SK-N-SH (cell line): ENCODE data around the gene SOAT2. TPM values are rescaled to one million over a fixed set of nuclear protein-coding genes. Genes with fewer than 3 reads are reported as not detected.

Source experiments
- CTCF ChIA-PET: fragments of 300-600, 350-600 bp; formaldehyde crosslinking; extraction: SDS; loops from one replicate; lab custom pipeline; 2021; lab: Yijun Ruan, JAX
- POLR2A ChIA-PET: fragments of 350-600 bp; sonication (Branson Sonifier 250); formaldehyde crosslinking; extraction: SDS; loops from one replicate; lab custom pipeline; 2020; ENCODE audit warnings: antibody characterized with exemption, inconsistent platforms; lab: Yijun Ruan, JAX
- DNase-seq: peaks from one replicate; pipeline ENCODE4 v3.0.0; 2012
- H2AFZ ChIP-seq: fragments of 200-600 bp; sonication (generic); 2 replicates; pipeline ENCODE4 v1.8.1; 2016; ENCODE audit warnings: antibody characterized with exemption, mild to moderate bottlenecking, low read depth
- H3F3A ChIP-seq: fragments of 200-600 bp; sonication (generic); replicated peaks from 2 replicates; pipeline ENCODE3; 2016; ENCODE audit warnings: antibody characterized with exemption, mild to moderate bottlenecking; ENCODE audit not compliant: insufficient read depth
- H3K27ac ChIP-seq, 2 experiments: fragments of 200-500 bp in 1 of 2; fragments of 200-600 bp in 1 of 2; sonication (Bioruptor generic) in 1 of 2; sonication (generic), shearing (Covaris generic) in 1 of 2; 2 replicates each; pipeline versions ENCODE4 v1.5.1 to v1.6.1; 2014 to 2016; ENCODE audit warnings: low read depth in 2 of 2, inconsistent platforms in 1 of 2, low read length in 1 of 2, mild to moderate bottlenecking in 1 of 2, mixed read lengths in 1 of 2
- H3K27me3 ChIP-seq: fragments of 200-600 bp; sonication (generic), shearing (Covaris generic); 2 replicates; pipeline ENCODE4 v1.6.1; 2016; ENCODE audit warnings: mixed run types; ENCODE audit not compliant: insufficient read depth
- H3K36me3 ChIP-seq, 2 experiments: fragments of 200-500 bp in 1 of 2; fragments of 200-600 bp in 1 of 2; sonication (Bioruptor generic) in 1 of 2; sonication (generic) in 1 of 2; replicated peaks in 1 of 2; 2 replicates each; pipeline versions ENCODE3 to v1.5.1; 2014 to 2016; ENCODE audit warnings: low read length in 1 of 2, mild to moderate bottlenecking in 1 of 2; ENCODE audit not compliant: insufficient read depth in 2 of 2, control insufficient read depth in 1 of 2
- H3K4me1 ChIP-seq, 2 experiments: fragments of 200-500 bp in 1 of 2; fragments of 200-600 bp in 1 of 2; sonication (Bioruptor generic) in 1 of 2; sonication (generic), shearing (Covaris generic) in 1 of 2; 2 replicates each; pipeline versions ENCODE4 v1.5.1 to v1.6.1; 2014 to 2016; ENCODE audit warnings: low read depth in 1 of 2, low read length in 1 of 2, mixed run types in 1 of 2; ENCODE audit not compliant: insufficient read depth in 2 of 2, control insufficient read depth in 1 of 2
- H3K4me2 ChIP-seq: fragments of 200-600 bp; sonication (generic), shearing (Covaris generic); 2 replicates; pipeline ENCODE4 v1.6.1; 2017; ENCODE audit warnings: mixed run types
- H3K4me3 ChIP-seq, 2 experiments: fragments of 200-500 bp in 1 of 2; fragments of 200-600 bp in 1 of 2; sonication (Bioruptor generic) in 1 of 2; sonication (generic), shearing (Covaris generic) in 1 of 2; 2 replicates each; pipeline versions ENCODE4 v1.5.1 to v1.8.1; 2014 to 2016; ENCODE audit warnings: low read depth in 2 of 2, inconsistent platforms in 1 of 2, low read length in 1 of 2, mild to moderate bottlenecking in 1 of 2, mixed read lengths in 1 of 2, moderate library complexity in 1 of 2
- H3K79me2 ChIP-seq: fragments of 200-600 bp; sonication (generic); 2 replicates; pipeline ENCODE4 v1.8.1; 2017; ENCODE audit warnings: mild to moderate bottlenecking; ENCODE audit not compliant: insufficient read depth
- H3K9ac ChIP-seq: fragments of 200-600 bp; sonication (generic); 2 replicates; pipeline ENCODE4 v1.6.1; 2017; ENCODE audit warnings: mixed run types
- H3K9me2 ChIP-seq: fragments of 200-600 bp; sonication (generic); 2 replicates; pipeline ENCODE4 v1.6.1; 2017; ENCODE audit warnings: mixed run types
- H3K9me3 ChIP-seq: fragments of 200-600 bp; sonication (generic); 2 replicates; pipeline ENCODE4 v1.6.1; 2017; ENCODE audit warnings: mixed run types, mild to moderate bottlenecking, moderate library complexity
- H4K20me1 ChIP-seq: fragments of 200-600 bp; sonication (generic); 2 replicates; pipeline ENCODE4 v1.6.1; 2017; ENCODE audit warnings: mild to moderate bottlenecking, mixed run types; ENCODE audit not compliant: insufficient read depth
- ELF1 ChIP-seq: IDR thresholded peaks from 2 replicates; pipeline ENCODE4 v1.4.0; 2012
- EP300 ChIP-seq, 2 experiments: IDR thresholded peaks; 2 replicates each; pipeline versions ENCODE4 v1.4.0 to v1.6.1; 2012; ENCODE audit warnings: borderline replicate concordance in 1 of 2, low read depth in 1 of 2, low read length in 1 of 2
- FOSL2 ChIP-seq: IDR thresholded peaks from 2 replicates; pipeline ENCODE4 v1.4.0; 2012; ENCODE audit warnings: low read depth, mild to moderate bottlenecking, moderate library complexity, borderline replicate concordance
- FOXJ3 ChIP-seq: sonication (generic); formaldehyde crosslinking; IDR thresholded peaks from 2 replicates; pipeline ENCODE4 v1.5.1; 2020; ENCODE audit warnings: mild to moderate bottlenecking, missing genetic modification reagents
- FOXM1 ChIP-seq: IDR thresholded peaks from 2 replicates; pipeline ENCODE4 v1.4.0; 2012; ENCODE audit warnings: low read depth, mild to moderate bottlenecking
- GABPA ChIP-seq: IDR thresholded peaks from 2 replicates; pipeline ENCODE4 v1.4.0; 2012; ENCODE audit warnings: low read depth, mild to moderate bottlenecking
- GATA2 ChIP-seq: sonication (generic); formaldehyde crosslinking; IDR thresholded peaks from 2 replicates; pipeline ENCODE4 v1.5.0; 2020; ENCODE audit warnings: mild to moderate bottlenecking, missing genetic modification reagents
- MXI1 ChIP-seq: IDR thresholded peaks from 2 replicates; pipeline ENCODE4 v1.6.1; 2012; ENCODE audit warnings: mild to moderate bottlenecking, low read depth, low read length, improper control_type of control experiment
- NRF1 ChIP-seq: IDR thresholded peaks from 2 replicates; pipeline ENCODE4 v1.6.1; 2012; ENCODE audit warnings: low read depth, mild to moderate bottlenecking, low read length
- RAD21 ChIP-seq: IDR thresholded peaks from 2 replicates; pipeline ENCODE4 v1.6.1; 2012; ENCODE audit warnings: mild to moderate bottlenecking, low read length
- RCOR1 ChIP-seq: fragments of 150-350 bp; IDR thresholded peaks from 2 replicates; pipeline ENCODE4 v1.6.1; 2017; ENCODE audit warnings: antibody characterized with exemption, low read length
- REST ChIP-seq: IDR thresholded peaks from 2 replicates; pipeline ENCODE4 v1.6.1; 2012; ENCODE audit warnings: mild to moderate bottlenecking, low read depth, low read length, moderate library complexity
- RXRA ChIP-seq: IDR thresholded peaks from 2 replicates; pipeline ENCODE4 v1.4.0; 2012; ENCODE audit warnings: low read depth, mild to moderate bottlenecking, borderline replicate concordance
- SIN3A ChIP-seq: IDR thresholded peaks from 2 replicates; pipeline ENCODE4 v1.6.1; 2012; ENCODE audit warnings: low read depth, mild to moderate bottlenecking, low read length, moderate library complexity, borderline replicate concordance
- TAF1 ChIP-seq: IDR thresholded peaks from 2 replicates; pipeline ENCODE4 v1.6.1; 2012; ENCODE audit warnings: low read depth, mild to moderate bottlenecking, low read length, moderate library complexity, borderline replicate concordance
- TCF12 ChIP-seq: IDR thresholded peaks from 2 replicates; pipeline ENCODE4 v1.4.0; 2012
- TEAD4 ChIP-seq: IDR thresholded peaks from 2 replicates; pipeline ENCODE4 v1.4.0; 2012; ENCODE audit warnings: mild to moderate bottlenecking, borderline replicate concordance; ENCODE audit not compliant: insufficient read depth
- WGBS: methylation state at CpG from one replicate; pipeline ENCODE4 v1.1.6; 2017; ENCODE audit warnings: low lambda C conversion rate; 5-methylcytosine and 5-hydroxymethylcytosine counted together
- polyA plus RNA-seq, 3 experiments: library from polyadenylated mRNA; depleted of rRNA; stranded (reverse); fragments of >200 nt; gene quantifications; 2 replicates each; pipeline ENCODE4 v1.2.3, GENCODE V29; 2012
- TF ChIP-seq, protein P1 (sequence below): fragments of 150-350 bp; IDR thresholded peaks from 2 replicates; pipeline ENCODE4 v1.6.1; 2016; ENCODE audit warnings: mild to moderate bottlenecking, low read depth, low read length

Gene SOAT2
- polyA plus RNA-seq, 1 of the 3 experiments (the other 2 are of a cell fraction): 0.18 TPM

DNA sequence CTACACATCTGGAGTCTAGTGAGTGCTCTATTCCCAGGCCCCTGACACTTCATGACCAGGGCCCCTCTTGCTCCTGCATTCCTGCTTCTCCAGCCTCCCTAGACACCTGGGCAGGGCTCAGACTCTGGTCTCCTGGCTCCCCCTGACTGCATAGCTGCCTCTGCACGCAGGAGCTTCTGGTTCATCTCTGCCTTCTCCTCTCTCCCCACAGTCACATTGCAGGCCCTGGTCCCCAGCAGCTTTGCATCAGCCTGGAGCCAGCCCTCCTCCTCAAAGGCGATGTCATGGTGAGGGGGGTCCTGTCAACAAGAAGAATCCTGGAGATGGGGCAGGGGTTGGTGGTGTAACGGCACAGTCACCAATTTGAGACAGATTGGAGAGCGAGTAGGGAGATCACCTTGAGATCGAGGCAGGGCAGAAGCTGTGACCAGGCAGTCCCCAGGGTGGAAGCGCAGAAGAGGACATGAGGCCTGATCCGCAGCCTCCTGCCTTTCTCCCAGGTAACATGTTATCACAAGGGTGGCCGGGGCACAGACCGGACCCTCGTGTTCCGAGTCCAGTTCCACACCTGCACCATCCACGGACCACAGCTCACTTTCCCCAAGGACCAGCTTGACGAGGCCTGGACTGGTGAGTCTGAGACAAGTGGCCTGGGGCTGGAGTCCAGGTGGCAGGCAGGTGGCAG, 45.3 kb upstream of the SOAT2 start:
- H3K4me1 ChIP-seq: peaks cover 7 to 30% of the 10 kb centered on the region in 2 experiments; a peak in 2 of 4 replicates
- 92% methylated on average over 7 of the region's 13 CpGs for WGBS
- TF ChIP-seq, protein P1, sequence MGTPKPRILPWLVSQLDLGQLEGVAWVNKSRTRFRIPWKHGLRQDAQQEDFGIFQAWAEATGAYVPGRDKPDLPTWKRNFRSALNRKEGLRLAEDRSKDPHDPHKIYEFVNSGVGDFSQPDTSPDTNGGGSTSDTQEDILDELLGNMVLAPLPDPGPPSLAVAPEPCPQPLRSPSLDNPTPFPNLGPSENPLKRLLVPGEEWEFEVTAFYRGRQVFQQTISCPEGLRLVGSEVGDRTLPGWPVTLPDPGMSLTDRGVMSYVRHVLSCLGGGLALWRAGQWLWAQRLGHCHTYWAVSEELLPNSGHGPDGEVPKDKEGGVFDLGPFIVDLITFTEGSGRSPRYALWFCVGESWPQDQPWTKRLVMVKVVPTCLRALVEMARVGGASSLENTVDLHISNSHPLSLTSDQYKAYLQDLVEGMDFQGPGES: no peak
- TF ChIP-seq TEAD4: no peak
- TF ChIP-seq REST: no peak
- TF ChIP-seq RCOR1: no peak
- TF ChIP-seq GATA2: no peak
- no peak for TF ChIP-seq MXI1
- TF ChIP-seq RXRA: no peak
- TF ChIP-seq FOXM1: no peak
- TF ChIP-seq RAD21: no peak
- no peak for TF ChIP-seq SIN3A
- no peak for TF ChIP-seq ELF1
- no peak for TF ChIP-seq GABPA
- no peak for TF ChIP-seq NRF1
- TF ChIP-seq FOSL2: no peak
- no peak for TF ChIP-seq TCF12
- TF ChIP-seq TAF1: no peak
- no peak for TF ChIP-seq FOXJ3 (CRISPR knock-in tag)
- no peak for TF ChIP-seq EP300 (IDR thresholded peaks at IDR 0.05; ENCODE audit: borderline replicate concordance in 1 of 2, low read depth in 1 of 2, low read length in 1 of 2)
- TF ChIP-seq, all 33 proteins: peak for 0

More for the DNA sequence above, 45.3 kb upstream of the SOAT2 start:
- no peaks in the 10 kb centered on the region for H4K20me1 ChIP-seq
- H3K4me2 ChIP-seq: no peak overlapping the region
- ChIA-PET POLR2A (interaction anchor here (1.4 to 1.5 kb wide), 2 partner anchors 11 to 20 kb away, joined by 3 to 4 read pairs; no protein-coding TSS in a partner anchor), CTCF (interaction anchor here (1.2 to 14.5 kb wide), 4 partner anchors 6 to 43 kb away, joined by 5 to 385 read pairs (median 98); partner anchors contain the start of genes IGFBP6 and SOAT2)
- no peaks in the 10 kb centered on the region for H3K9me2 ChIP-seq
- no peak for DNase-seq
- H3K36me3 ChIP-seq: peaks cover 35% of the 10 kb centered on the region in 2 experiments
- no peak overlapping the region for H3K4me3 ChIP-seq
- H3K9me3 ChIP-seq: no peaks in the 10 kb centered on the region
- H3K9ac ChIP-seq: no peak overlapping the region
- no peak overlapping the region for H3K27ac ChIP-seq
- no peaks in the 10 kb centered on the region for H3K27me3 ChIP-seq
- no peaks in the 10 kb centered on the region for H3K79me2 ChIP-seq
- peaks cover 25% of the 10 kb centered on the region for H3F3A ChIP-seq
- H2AFZ ChIP-seq: no peak overlapping the region
